ENCODE data around the gene MATN1.

Gene MATN1

GRCh38 chr1:30758121-30758688 is 34.8 kb upstream of the MATN1 start:
- DNase-seq (ENCODE audit: low spot score), result no peak

DNA sequence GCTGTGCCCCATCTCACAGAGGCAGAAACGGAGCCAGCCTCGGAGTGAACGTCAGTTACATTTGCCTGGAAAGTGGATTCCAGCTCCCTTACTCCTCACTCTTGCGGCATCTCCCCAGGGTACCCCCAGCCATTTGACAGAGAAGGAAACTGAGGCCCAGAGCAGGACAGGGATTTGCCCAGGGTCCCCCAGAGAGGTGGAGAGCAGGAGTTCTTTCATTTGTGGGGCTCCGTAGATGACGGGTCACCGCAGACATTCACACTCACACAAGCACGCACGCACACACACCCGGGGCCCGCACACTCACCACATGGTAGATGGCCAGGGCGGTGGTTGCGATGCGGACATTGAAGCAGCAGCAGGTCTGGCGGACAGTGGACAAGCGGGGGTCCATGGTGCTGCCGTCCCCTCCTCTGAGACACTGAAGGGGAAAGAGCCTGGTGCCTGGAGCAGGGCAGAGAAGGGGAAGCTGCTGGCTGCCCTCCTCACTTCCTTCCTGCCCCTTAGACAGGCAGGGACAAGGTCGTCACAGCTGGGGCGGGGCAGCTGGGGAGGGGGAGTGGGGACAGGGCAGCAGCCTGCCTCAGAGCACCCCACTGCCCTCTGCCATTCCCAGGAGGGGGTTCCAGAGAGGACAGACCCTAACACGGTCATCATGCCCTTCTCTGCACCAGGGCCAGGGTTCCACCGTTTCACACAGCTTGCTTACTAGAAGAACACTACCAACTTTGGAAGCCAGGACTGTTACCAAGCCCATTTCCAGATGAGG is 34.2 kb upstream of the MATN1 start, which contains the start of gene LAPTM5:
TSS of gene LAPTM5 (minus strand) at position 423 of the 769 bp plus-strand sequence. CDS start at position 394, 29 bp downstream.
- DNase-seq (ENCODE audit: low spot score), result no peak

- peak; percentile 92 for DNase-seq (ENCODE audit: low spot score)
These were observed 33.4 kb upstream of the MATN1 start for GRCh38 chr1:30756545-30757351.

- no peak for DNase-seq (ENCODE audit: low spot score)
These were observed 32.8 kb upstream of the MATN1 start for GRCh38 chr1:30756206-30756544.

GRCh38 chr1:30755746-30756145 is 32.4 kb upstream of the MATN1 start:
- no peak for DNase-seq (ENCODE audit: low spot score)

DNA sequence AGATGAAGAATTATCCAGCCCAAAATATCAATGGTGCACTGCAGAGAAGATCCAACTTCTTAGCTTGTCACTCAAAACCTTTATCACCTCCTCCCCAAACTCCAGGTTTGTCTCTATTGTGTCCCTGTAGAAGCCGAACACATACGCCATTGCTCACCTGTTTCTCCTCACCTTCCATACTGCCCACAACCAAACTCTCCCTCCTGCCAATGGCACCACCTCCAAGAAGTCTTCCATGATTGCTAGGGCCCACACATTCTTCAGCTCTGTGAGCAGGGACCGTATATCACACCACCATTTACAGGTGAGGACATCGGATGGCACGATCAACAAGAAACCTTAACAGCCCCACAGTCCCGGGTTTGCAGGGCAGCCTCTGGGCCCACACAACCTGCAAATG is 31.9 kb upstream of the MATN1 start:
- no peak for DNase-seq (ENCODE audit: low spot score)

DNA sequence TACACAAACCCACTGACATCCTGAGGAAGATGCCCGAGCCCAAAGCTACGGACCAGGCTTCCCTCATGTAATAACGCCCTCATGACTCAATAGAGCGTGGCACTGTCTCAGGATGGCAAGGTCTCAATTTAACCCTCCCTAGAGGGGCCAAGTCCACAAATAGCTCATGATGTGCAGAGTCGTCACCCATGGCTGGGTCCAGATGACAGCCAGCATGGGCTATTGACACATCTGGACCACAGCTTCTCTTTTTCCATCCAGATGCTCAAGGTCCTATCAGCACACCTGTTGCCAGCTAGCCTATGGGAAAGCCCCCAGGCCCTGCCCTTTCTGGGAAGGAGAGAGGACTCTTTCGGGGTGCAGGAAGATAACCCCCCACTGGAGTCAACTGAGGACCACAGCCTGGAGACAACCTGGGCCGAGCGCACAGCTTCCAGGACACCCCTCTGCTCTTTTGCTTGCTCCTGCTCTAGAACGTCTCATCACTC is 31.3 kb upstream of the MATN1 start:
- no peak for DNase-seq (ENCODE audit: low spot score)

GRCh38 chr1:30753660-30754123 is 30.3 kb upstream of the MATN1 start:
- no peak for DNase-seq (ENCODE audit: low spot score)

GRCh38 chr1:30753118-30753517 is 29.7 kb upstream of the MATN1 start:
- no peak for DNase-seq (ENCODE audit: low spot score)

DNA sequence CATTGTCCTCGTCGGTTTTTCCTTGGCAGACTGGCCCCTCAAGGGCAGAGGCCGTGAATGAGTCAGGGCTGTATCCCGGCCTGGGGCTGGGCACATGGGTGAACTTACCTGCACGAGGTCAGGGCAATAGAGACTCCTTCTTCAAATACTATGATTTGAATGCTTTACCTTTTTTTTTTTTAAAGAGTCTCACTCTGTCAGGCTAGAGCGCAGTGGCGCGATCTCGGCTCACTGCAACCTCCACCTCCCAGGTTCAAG is 29.2 kb upstream of the MATN1 start:
- DNase-seq (ENCODE audit: low spot score), result no peak

- no peak for DNase-seq (ENCODE audit: low spot score)
These were observed 28.7 kb upstream of the MATN1 start for GRCh38 chr1:30751830-30752650.

DNA sequence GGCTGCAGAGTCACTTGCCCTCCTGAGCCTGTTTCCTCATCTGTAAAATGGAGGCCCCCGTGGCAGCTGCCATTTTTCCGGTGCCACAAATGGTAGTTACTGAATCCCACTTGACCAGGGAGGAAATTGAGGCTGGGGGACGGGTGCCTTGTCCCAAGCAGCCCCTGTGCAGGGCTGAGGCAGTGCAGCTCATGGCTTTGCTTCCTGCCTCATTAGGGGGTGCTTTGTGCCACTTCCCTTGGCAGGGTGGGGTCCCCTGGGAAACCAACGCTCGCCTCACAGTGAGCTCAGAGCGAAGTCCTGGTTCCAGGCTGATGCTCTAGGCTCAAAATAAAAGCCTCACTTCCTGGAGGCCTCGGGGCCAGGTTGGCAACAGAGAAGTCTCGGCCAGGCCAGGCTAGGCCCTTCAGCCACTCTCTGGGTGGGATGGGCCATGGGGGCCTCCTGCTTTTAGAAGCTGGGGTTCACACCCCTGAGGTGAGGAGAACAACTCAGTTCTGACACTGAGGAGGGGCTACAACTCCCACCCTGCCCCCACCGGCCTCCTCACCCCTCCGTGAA is 27.4 kb upstream of the MATN1 start:
- DNase-seq (ENCODE audit: low spot score), result no peak

GRCh38 chr1:30749691-30750583 is 26.6 kb upstream of the MATN1 start:
- DNase-seq (ENCODE audit: low spot score), result no peak

DNA sequence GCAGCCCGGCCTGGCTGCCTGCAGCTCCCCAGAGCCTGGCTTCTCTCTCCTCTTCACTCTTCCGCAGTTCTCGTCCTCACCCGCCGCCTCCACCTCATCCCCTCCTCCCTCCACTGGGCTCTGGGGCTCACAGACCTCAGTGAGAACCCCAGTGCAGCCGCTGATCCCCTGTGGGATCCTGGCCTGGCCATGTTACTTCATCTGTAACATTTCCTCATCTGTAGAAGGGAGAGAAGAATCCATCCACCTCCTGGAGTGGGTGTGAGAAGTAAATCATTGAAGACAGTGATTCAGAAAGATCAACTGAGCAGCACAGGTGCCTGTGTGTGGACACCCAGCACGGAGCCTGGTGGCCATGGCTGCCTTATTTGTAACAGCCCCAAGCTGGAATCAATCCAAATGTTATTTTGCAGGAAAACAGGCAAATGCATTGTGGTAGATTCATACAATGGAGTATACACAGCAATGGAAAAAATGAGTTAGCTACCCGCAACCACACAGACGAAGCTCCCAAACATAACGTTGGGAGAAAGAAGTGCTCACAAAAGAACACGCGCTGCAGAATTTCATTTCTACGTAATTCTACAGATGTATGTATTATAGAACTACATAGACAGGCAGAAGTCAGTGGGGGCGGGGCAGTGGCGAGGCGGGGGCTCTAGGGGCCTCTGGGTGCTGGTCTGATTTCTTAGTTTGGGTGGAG is 25.5 kb upstream of the MATN1 start:
- no peak for DNase-seq (ENCODE audit: low spot score)

DNA sequence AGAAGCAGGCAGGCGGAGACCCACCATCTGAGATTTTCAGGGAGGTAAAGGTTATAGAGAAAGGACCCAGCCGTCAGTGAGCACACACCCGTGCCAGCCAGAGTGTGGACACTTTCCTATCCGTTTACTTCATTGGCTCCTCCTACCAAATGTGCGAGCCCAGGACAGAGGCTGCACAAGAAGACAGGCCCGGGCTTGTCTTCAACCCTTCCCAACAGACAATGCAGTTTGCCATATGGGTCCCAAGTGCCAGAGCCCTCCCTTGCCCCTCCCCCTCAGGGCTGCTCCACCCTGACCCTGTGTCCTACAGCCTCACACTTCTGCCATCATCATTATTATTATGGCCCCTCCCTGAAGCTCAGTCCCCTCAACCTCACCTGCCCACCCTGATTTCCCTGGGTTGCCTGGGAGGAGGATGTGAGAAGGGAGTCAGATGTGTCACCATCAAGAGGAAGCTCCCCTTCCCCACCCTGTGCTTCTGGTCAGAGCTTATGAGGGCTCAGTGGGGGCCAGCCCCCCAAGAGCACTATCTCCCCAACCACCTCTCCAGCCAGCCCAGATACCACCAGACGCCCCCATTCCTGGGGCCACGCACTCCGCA is 24.8 kb upstream of the MATN1 start:
- peak; percentile 40 for DNase-seq (ENCODE audit: low spot score)

- no peak for DNase-seq (ENCODE audit: low spot score)
These were observed 23.9 kb upstream of the MATN1 start for GRCh38 chr1:30747033-30748008.

- DNase-seq (ENCODE audit: low spot score), result no peak
These were observed 23.0 kb upstream of the MATN1 start for GRCh38 chr1:30746212-30747032.

DNA sequence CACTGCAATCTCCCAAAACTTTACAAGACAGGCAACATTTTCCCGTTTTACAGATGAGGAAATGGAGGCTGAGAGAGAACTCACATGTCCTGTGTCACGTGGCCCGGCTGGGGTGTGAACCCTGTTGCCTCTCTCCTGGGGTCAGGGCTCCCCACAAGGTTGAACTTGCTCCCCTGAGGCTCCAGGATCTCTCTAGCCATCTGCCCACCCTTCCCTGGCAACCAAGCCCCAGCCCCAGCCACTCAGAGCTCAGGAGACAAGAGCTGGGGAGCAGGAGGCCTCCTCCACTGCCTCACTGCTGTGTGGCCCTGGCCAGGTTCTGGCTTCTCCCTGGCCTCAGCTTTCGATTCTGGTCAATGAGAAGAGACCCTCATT is 22.4 kb upstream of the MATN1 start:
- DNase-seq (ENCODE audit: low spot score), result no peak
